Thyroid gland (tissue), 4 donors: ENCODE results near the gene ALMS1.
"Not testable (repeated sequence)": the region's sequence is repeated elsewhere in the genome, so short reads cannot be mapped to it uniquely, and the experiment has no call there.

Experiments
- POLR2A ChIP-seq, 2 donors: fragments of 450-650 bp; IDR thresholded peaks; one replicate each; pipeline ENCODE4 v1.6.1; 2017; ENCODE audit warnings: antibody characterized with exemption in 2 of 2, mild to moderate bottlenecking in 2 of 2, moderate library complexity in 1 of 2
- TF ChIP-seq, protein P1 (sequence below), 6 experiments: fragments of 200-600 bp in 3 of 6; fragments of 450-650 bp in 3 of 6; sonication (generic) in 3 of 6; IDR thresholded peaks; one replicate each; pipeline ENCODE4 v1.5.1; 2016 to 2019; ENCODE audit warnings: antibody characterized with exemption in 6 of 6, mild to moderate bottlenecking in 2 of 6, inconsistent platforms in 1 of 6, moderate library complexity in 1 of 6

DNA sequence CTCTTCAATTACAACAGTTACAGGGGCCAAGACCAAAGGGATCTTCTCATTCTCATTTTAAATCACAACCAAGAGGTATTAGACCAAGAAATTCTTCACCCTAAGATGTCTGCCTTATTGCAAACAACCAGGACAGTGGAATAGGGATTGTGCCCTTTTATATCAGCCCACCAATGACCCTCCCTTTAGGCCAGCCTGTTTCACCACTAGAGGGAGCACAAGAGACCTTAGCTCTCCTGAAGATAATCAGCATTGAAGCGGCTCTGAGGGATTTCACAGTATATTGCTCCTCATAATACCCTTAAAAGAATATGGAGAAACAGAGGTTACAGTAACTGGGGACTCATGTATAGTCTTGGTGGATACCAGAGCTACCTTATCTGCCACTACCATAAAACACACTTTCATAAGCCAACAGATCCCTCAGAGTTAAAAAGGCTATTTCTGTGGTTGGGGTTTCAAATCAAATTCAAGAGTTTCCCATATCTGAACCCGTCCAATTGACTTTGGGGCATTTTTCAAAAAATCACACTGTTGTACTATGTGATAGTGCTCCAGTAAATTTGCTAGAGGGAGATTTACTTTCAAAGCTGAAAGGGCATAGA lies 245.1 kb downstream of the ALMS1 start:
- TF ChIP-seq, protein P1, sequence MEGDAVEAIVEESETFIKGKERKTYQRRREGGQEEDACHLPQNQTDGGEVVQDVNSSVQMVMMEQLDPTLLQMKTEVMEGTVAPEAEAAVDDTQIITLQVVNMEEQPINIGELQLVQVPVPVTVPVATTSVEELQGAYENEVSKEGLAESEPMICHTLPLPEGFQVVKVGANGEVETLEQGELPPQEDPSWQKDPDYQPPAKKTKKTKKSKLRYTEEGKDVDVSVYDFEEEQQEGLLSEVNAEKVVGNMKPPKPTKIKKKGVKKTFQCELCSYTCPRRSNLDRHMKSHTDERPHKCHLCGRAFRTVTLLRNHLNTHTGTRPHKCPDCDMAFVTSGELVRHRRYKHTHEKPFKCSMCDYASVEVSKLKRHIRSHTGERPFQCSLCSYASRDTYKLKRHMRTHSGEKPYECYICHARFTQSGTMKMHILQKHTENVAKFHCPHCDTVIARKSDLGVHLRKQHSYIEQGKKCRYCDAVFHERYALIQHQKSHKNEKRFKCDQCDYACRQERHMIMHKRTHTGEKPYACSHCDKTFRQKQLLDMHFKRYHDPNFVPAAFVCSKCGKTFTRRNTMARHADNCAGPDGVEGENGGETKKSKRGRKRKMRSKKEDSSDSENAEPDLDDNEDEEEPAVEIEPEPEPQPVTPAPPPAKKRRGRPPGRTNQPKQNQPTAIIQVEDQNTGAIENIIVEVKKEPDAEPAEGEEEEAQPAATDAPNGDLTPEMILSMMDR (IDR thresholded peaks at IDR 0.05) = peak in 1 of 6 experiments; percentile 61
- not testable (repeated sequence) for TF ChIP-seq POLR2A (IDR thresholded peaks at IDR 0.05)
